Adipose tissue (tissue), 3 donors: ENCODE data around the gene GRM1. TPM values are rescaled to one million over a fixed set of nuclear protein-coding genes. Genes with fewer than 3 reads are reported as not detected.

Source experiments
- H3K27ac ChIP-seq: one replicate; pipeline ENCODE4 v1.5.1; 2013; ENCODE audit warnings: low read depth, low read length
- WGBS, 3 donors: extraction: QIAGEN DNeasy Blood & Tissue Kit; methylation state at CpG; one replicate each; pipeline ENCODE4 v1.1.7; 2013; 5-methylcytosine and 5-hydroxymethylcytosine counted together
- polyA plus RNA-seq, 3 donors: library from polyadenylated mRNA; stranded (reverse); fragments of 200-250 nt; gene quantifications; one replicate each; pipeline ENCODE4 v1.2.3, GENCODE V29; 2013
- donor health status: healthy with polysubstance abuse.
- donor health status: Bipolar disorder and iron deficiency.
- donor health status: healthy.

The GRM1 gene
- under 1 TPM in 2 of 3 donors, not detected in 1; 0.02 to 0.11 TPM for polyA plus RNA-seq

GRCh38 chr6:146028851-146029572 is at the start of gene GRM1:
GRM1 (plus strand) TSS chr6:146029062; CDS start chr6:146029518, 456 bp downstream.
- WGBS, 3 donors: 3 to 4% (median 3%) methylated on average over 38 to 39 of the region's 39 CpGs
- H3K27ac ChIP-seq: no peak within 1 kb of the TSS

GRCh38 chr6:146009338-146009737 is 19.5 kb upstream of the GRM1 start:
- WGBS, 3 donors: 68 to 86% (median 76%) methylated on average over 1 of the region's 1 CpG
- H3K27ac ChIP-seq: no peak overlapping the region

GRCh38 chr6:146014233-146014632 is 14.6 kb upstream of the GRM1 start:
- no peak overlapping the region for H3K27ac ChIP-seq

- no peak overlapping the region for H3K27ac ChIP-seq
Measured at GRCh38 chr6:146017672-146018071, 11.2 kb upstream of the GRM1 start.

- no peak overlapping the region for H3K27ac ChIP-seq
- 58 to 82% (median 63%) methylated on average over 3 of the region's 3 CpGs for WGBS, 3 donors
Measured at GRCh38 chr6:146026873-146027272, 2.0 kb upstream of the GRM1 start.

GRCh38 chr6:146027586-146028251 is 1.1 kb upstream of the GRM1 start:
- 3 to 6% (median 4%) methylated on average over 31 of the region's 31 CpGs for WGBS, 3 donors
- no peak overlapping the region for H3K27ac ChIP-seq

- H3K27ac ChIP-seq: no peak overlapping the region
- 2 to 4% (median 4%) methylated on average over 19 of the region's 19 CpGs for WGBS, 3 donors
Measured at GRCh38 chr6:146028252-146028795, 538 bp upstream of the GRM1 start.

- no peak overlapping the region for H3K27ac ChIP-seq
- 16 to 20% (median 19%) methylated on average over 24 to 25 of the region's 25 CpGs for WGBS, 3 donors
Measured at GRCh38 chr6:146029573-146030184, 817 bp downstream of the GRM1 start.

- WGBS, 3 donors: 44 to 50% (median 48%) methylated on average over 4 of the region's 4 CpGs
Measured at GRCh38 chr6:146032387-146032786, 3.5 kb downstream of the GRM1 start.

GRCh38 chr6:146040360-146040759 is 11.5 kb downstream of the GRM1 start:
- 90 to 97% (median 92%) methylated on average over 1 of the region's 1 CpG for WGBS, 3 donors
- H3K27ac ChIP-seq: no peak overlapping the region

More at GRCh38 chr6:146032387-146032786, 3.5 kb downstream of the GRM1 start:
- H3K27ac ChIP-seq: no peak overlapping the region

GRCh38 chr6:146041282-146041681 is 12.4 kb downstream of the GRM1 start:
- H3K27ac ChIP-seq: no peak overlapping the region
- WGBS, 3 donors: 31 to 45% (median 38%) methylated on average over 1 of the region's 1 CpG

- WGBS, 3 donors: 33 to 65% (median 61%) methylated on average over 2 of the region's 2 CpGs
- no peak overlapping the region for H3K27ac ChIP-seq
Measured at GRCh38 chr6:146047371-146047770, 18.5 kb downstream of the GRM1 start.

- no peak overlapping the region for H3K27ac ChIP-seq
- 69 to 76% (median 75%) methylated on average over 1 of the region's 1 CpG for WGBS, 3 donors
Measured at GRCh38 chr6:146050168-146050567, 21.3 kb downstream of the GRM1 start.

GRCh38 chr6:146056506-146056905 is 27.6 kb downstream of the GRM1 start:
- WGBS, 3 donors: 44 to 86% (median 68%) methylated on average over 6 of the region's 6 CpGs
- H3K27ac ChIP-seq: no peak overlapping the region

GRCh38 chr6:146065690-146066089 is 36.8 kb downstream of the GRM1 start:
- WGBS, 3 donors: 74 to 89% (median 83%) methylated on average over 2 of the region's 2 CpGs

GRCh38 chr6:146066506-146066905 is 37.6 kb downstream of the GRM1 start:
- 75 to 82% (median 80%) methylated on average over 1 of the region's 1 CpG for WGBS, 3 donors
- H3K27ac ChIP-seq: no peak overlapping the region

More at GRCh38 chr6:146065690-146066089, 36.8 kb downstream of the GRM1 start:
- H3K27ac ChIP-seq: no peak overlapping the region

- WGBS, 3 donors: 49 to 73% (median 72%) methylated on average over 2 of the region's 2 CpGs
- no peak overlapping the region for H3K27ac ChIP-seq
Measured at GRCh38 chr6:146071781-146072180, 42.9 kb downstream of the GRM1 start.

- H3K27ac ChIP-seq: no peak overlapping the region
- WGBS, 3 donors: 71 to 87% (median 84%) methylated on average over 4 of the region's 4 CpGs
Measured at GRCh38 chr6:146077992-146078391, 49.1 kb downstream of the GRM1 start.

GRCh38 chr6:146087386-146087785 is 58.5 kb downstream of the GRM1 start:
- no peak overlapping the region for H3K27ac ChIP-seq
- WGBS, 3 donors: 83 to 88% (median 87%) methylated on average over 7 of the region's 7 CpGs
